H9 (cell line): Measurements from ENCODE around the gene CORIN. TPM values are rescaled to one million over a fixed set of nuclear protein-coding genes. Genes with fewer than 3 reads are reported as not detected.

Source experiments
- DNase-seq: peaks from one replicate; pipeline ENCODE4 v3.0.0-alpha.2; 2017
- H2AFZ ChIP-seq: one replicate; pipeline ENCODE4 v1.6.1; 2013; ENCODE audit warnings: mild to moderate bottlenecking, low read length, control low read depth, moderate library complexity
- H2AK5ac ChIP-seq: 2 replicates; pipeline ENCODE4 v1.6.1; 2013; ENCODE audit warnings: low read length, control low read depth, mixed read lengths; ENCODE audit not compliant: insufficient read length
- H2BK120ac ChIP-seq: one replicate; pipeline ENCODE4 v1.6.1; 2013; ENCODE audit warnings: low read depth, mild to moderate bottlenecking, low read length, control low read depth, inconsistent platforms; ENCODE audit not compliant: poor library complexity, severe bottlenecking
- H2BK12ac ChIP-seq: 2 replicates; pipeline ENCODE4 v1.6.1; 2013; ENCODE audit warnings: low read length, control low read depth, mixed read lengths, low read depth; ENCODE audit not compliant: insufficient read length
- H2BK15ac ChIP-seq: 2 replicates; pipeline ENCODE4 v1.6.1; 2013; ENCODE audit warnings: low read depth, low read length, control low read depth
- H2BK20ac ChIP-seq: one replicate; pipeline ENCODE4 v1.6.1; 2013; ENCODE audit warnings: low read depth, mild to moderate bottlenecking, low read length, control low read depth, inconsistent platforms; ENCODE audit not compliant: poor library complexity, severe bottlenecking
- H2BK5ac ChIP-seq: 2 replicates; pipeline ENCODE4 v1.6.1; 2013; ENCODE audit warnings: low read length, control low read depth, mixed read lengths; ENCODE audit not compliant: insufficient read length
- H3K14ac ChIP-seq: 2 replicates; pipeline ENCODE4 v1.6.1; 2013; ENCODE audit warnings: low read length, control low read depth; ENCODE audit not compliant: insufficient read depth
- H3K18ac ChIP-seq: 2 replicates; pipeline ENCODE4 v1.6.1; 2013; ENCODE audit warnings: low read depth, mild to moderate bottlenecking, mixed read lengths, low read length, control low read depth; ENCODE audit not compliant: insufficient read length
- H3K23ac ChIP-seq: 2 replicates; pipeline ENCODE4 v1.6.1; 2013; ENCODE audit warnings: low read length, control low read depth, mixed read lengths, low read depth; ENCODE audit not compliant: insufficient read length
- H3K23me2 ChIP-seq: 2 replicates; pipeline ENCODE4 v1.6.1; 2013; ENCODE audit warnings: low read depth, mild to moderate bottlenecking, mixed read lengths, low read length, control low read depth; ENCODE audit not compliant: insufficient read length, poor library complexity, severe bottlenecking
- H3K27ac ChIP-seq: 2 replicates; pipeline ENCODE4 v1.5.1; 2013; ENCODE audit warnings: low read length, control low read depth, mixed read lengths, low read depth; ENCODE audit not compliant: insufficient read length
- H3K27me3 ChIP-seq: 2 replicates; pipeline ENCODE4 v1.6.1; 2013; ENCODE audit warnings: low read length, control low read depth, inconsistent platforms; ENCODE audit not compliant: insufficient read depth
- H3K4ac ChIP-seq: 2 replicates; pipeline ENCODE4 v1.6.1; 2013; ENCODE audit warnings: low read depth, mild to moderate bottlenecking, control low read depth, inconsistent platforms, low read length, moderate library complexity
- H3K4me1 ChIP-seq: 2 replicates; pipeline ENCODE4 v1.6.1; 2013; ENCODE audit warnings: low read length, control low read depth, inconsistent platforms; ENCODE audit not compliant: insufficient read depth
- H3K4me2 ChIP-seq: 2 replicates; pipeline ENCODE4 v1.6.1; 2013; ENCODE audit warnings: low read length, control low read depth, mixed read lengths; ENCODE audit not compliant: insufficient read length, insufficient read depth
- H3K56ac ChIP-seq: 2 replicates; pipeline ENCODE4 v1.6.1; 2013; ENCODE audit warnings: low read depth, mild to moderate bottlenecking, mixed read lengths, low read length, control low read depth; ENCODE audit not compliant: insufficient read length
- H3K79me1 ChIP-seq: 2 replicates; pipeline ENCODE4 v1.6.1; 2013; ENCODE audit warnings: low read depth, mild to moderate bottlenecking, moderate library complexity, low read length, control low read depth, inconsistent platforms; ENCODE audit not compliant: insufficient read depth, poor library complexity, severe bottlenecking
- H3K79me2 ChIP-seq: 2 replicates; pipeline ENCODE4 v1.6.1; 2013; ENCODE audit warnings: low read length, control low read depth, inconsistent platforms; ENCODE audit not compliant: insufficient read depth
- H3K9ac ChIP-seq: 2 replicates; pipeline ENCODE4 v1.6.1; 2013; ENCODE audit warnings: low read length, control low read depth, mixed read lengths; ENCODE audit not compliant: insufficient read length; ENCODE audit errors: extremely low read depth
- H3K9me3 ChIP-seq: one replicate; pipeline ENCODE4 v1.6.1; 2013; ENCODE audit warnings: low read depth, low read length, inconsistent platforms; ENCODE audit not compliant: control insufficient read depth
- H3T11ph ChIP-seq: one replicate; pipeline ENCODE4 v1.6.1; 2013; ENCODE audit warnings: mild to moderate bottlenecking, low read length, control low read depth, inconsistent platforms
- H4K20me1 ChIP-seq: one replicate; pipeline ENCODE4 v1.6.1; 2013; ENCODE audit not compliant: control insufficient read depth, insufficient read length, insufficient read depth
- H4K5ac ChIP-seq: 2 replicates; pipeline ENCODE4 v1.6.1; 2013; ENCODE audit warnings: low read depth, mild to moderate bottlenecking, mixed read lengths, low read length, control low read depth; ENCODE audit not compliant: insufficient read length
- H4K8ac ChIP-seq: replicated peaks from 2 replicates; pipeline ENCODE4 v1.6.1; 2013; ENCODE audit warnings: low read length, control low read depth, mixed read lengths, low read depth; ENCODE audit not compliant: insufficient read length
- H4K91ac ChIP-seq: 2 replicates; pipeline ENCODE4 v1.6.1; 2013; ENCODE audit warnings: low read depth, mild to moderate bottlenecking, moderate library complexity, mixed read lengths, low read length, control low read depth; ENCODE audit not compliant: insufficient read length
- H3K27ac Mint-ChIP-seq, 3 experiments: 2 replicates in 2 of 3; 3 replicates in 1 of 3; pipeline ENCODE4 v1.8.0; 2020 to 2021; ENCODE audit warnings: mixed read lengths in 3 of 3, mild to moderate bottlenecking in 1 of 3, moderate library complexity in 1 of 3
- H3K27me3 Mint-ChIP-seq: 2 replicates; pipeline ENCODE4 v1.8.0; 2021; ENCODE audit warnings: low read depth, mild to moderate bottlenecking, moderate library complexity, mixed read lengths
- H3K36me3 Mint-ChIP-seq, 3 experiments: 2 replicates in 2 of 3; 3 replicates in 1 of 3; pipeline ENCODE4 v1.8.0; 2020 to 2021; ENCODE audit warnings: low read depth in 3 of 3, mixed read lengths in 3 of 3; ENCODE audit not compliant: insufficient read depth in 1 of 3
- H3K4me1 Mint-ChIP-seq, 2 experiments: 2 replicates each; pipeline ENCODE4 v1.8.0; 2020; ENCODE audit warnings: mixed read lengths in 2 of 2
- H3K4me3 Mint-ChIP-seq, 2 experiments: 2 replicates in 1 of 2; 3 replicates in 1 of 2; pipeline ENCODE4 v1.8.0; 2020 to 2021; ENCODE audit warnings: mild to moderate bottlenecking in 2 of 2, mixed read lengths in 2 of 2, moderate library complexity in 1 of 2
- H3K9me3 Mint-ChIP-seq, 2 experiments: 2 replicates in 1 of 2; 3 replicates in 1 of 2; pipeline ENCODE4 v1.8.0; 2020; ENCODE audit warnings: mild to moderate bottlenecking in 2 of 2, mixed read lengths in 2 of 2, moderate library complexity in 1 of 2
- WGBS: extraction: QIAGEN DNeasy Blood & Tissue Kit; methylation state at CpG from one replicate; pipeline ENCODE4 v1.1.7; 2013; ENCODE audit warnings: missing lambda C conversion rate, low lambda C conversion rate, mixed read lengths; ENCODE audit not compliant: insufficient read length; ENCODE audit errors: extremely low coverage; 5-methylcytosine and 5-hydroxymethylcytosine counted together
- total RNA-seq: library from RNA; stranded (reverse); gene quantifications from 2 replicates; pipeline ENCODE4 v1.2.1, GENCODE V29; 2021
- TF ChIP-seq, protein P1 (sequence below): fragments of 200-600 bp; sonication (generic); conservative IDR thresholded peaks from 3 replicates; pipeline ENCODE4 v1.8.0; 2021; ENCODE audit warnings: antibody characterized with exemption, mild to moderate bottlenecking

The CORIN gene
- total RNA-seq, 1 experiment from 2014 or later: 0.39 TPM

GRCh38 chr4:47776353-47776752, 61.5 kb downstream of the CORIN start:
- H4K8ac ChIP-seq: no peak overlapping the region
- H4K20me1 ChIP-seq: no peaks in the 10 kb centered on the region
- no peak for DNase-seq
- no peaks in the 10 kb centered on the region for H3K79me1 ChIP-seq
- no peaks in the 10 kb centered on the region for H3K79me2 ChIP-seq
- H3K27me3 ChIP-seq: no peaks in the 10 kb centered on the region
- H3K14ac ChIP-seq: no peak overlapping the region
- no peaks in the 10 kb centered on the region for H3K27me3 Mint-ChIP-seq
- H2AK5ac ChIP-seq: no peak overlapping the region
- H3K4me1 Mint-ChIP-seq: peaks cover 4% of the 10 kb centered on the region in 2 experiments
- no peaks in the 10 kb centered on the region; a peak in 1 of 5 replicates for H3K9me3 Mint-ChIP-seq
- H3T11ph ChIP-seq: no peak overlapping the region
- no peak overlapping the region for H2AFZ ChIP-seq
- H3K56ac ChIP-seq: no peak overlapping the region
- H2BK120ac ChIP-seq: no peak overlapping the region
- no peak overlapping the region for H3K4me2 ChIP-seq
- no peak overlapping the region for H2BK20ac ChIP-seq
- WGBS: no CpG with 5 or more reads among the region's 2 CpGs
- no peak overlapping the region for H3K4me3 Mint-ChIP-seq
- no peak overlapping the region for H3K4ac ChIP-seq
- no peak overlapping the region for H3K18ac ChIP-seq
- H2BK5ac ChIP-seq: no peak overlapping the region
- H2BK15ac ChIP-seq: no peak overlapping the region
- H3K27ac Mint-ChIP-seq: no peak overlapping the region
- H4K5ac ChIP-seq: no peak overlapping the region
- no peak overlapping the region for H3K27ac ChIP-seq
- H2BK12ac ChIP-seq: no peak overlapping the region
- H3K4me1 ChIP-seq: no peaks in the 10 kb centered on the region
- no peak overlapping the region for H3K23ac ChIP-seq
- H4K91ac ChIP-seq: no peak overlapping the region
- H3K36me3 Mint-ChIP-seq: no peaks in the 10 kb centered on the region
- no peaks in the 10 kb centered on the region for H3K23me2 ChIP-seq
- H3K9me3 ChIP-seq: no peaks in the 10 kb centered on the region
- TF ChIP-seq, protein P1, sequence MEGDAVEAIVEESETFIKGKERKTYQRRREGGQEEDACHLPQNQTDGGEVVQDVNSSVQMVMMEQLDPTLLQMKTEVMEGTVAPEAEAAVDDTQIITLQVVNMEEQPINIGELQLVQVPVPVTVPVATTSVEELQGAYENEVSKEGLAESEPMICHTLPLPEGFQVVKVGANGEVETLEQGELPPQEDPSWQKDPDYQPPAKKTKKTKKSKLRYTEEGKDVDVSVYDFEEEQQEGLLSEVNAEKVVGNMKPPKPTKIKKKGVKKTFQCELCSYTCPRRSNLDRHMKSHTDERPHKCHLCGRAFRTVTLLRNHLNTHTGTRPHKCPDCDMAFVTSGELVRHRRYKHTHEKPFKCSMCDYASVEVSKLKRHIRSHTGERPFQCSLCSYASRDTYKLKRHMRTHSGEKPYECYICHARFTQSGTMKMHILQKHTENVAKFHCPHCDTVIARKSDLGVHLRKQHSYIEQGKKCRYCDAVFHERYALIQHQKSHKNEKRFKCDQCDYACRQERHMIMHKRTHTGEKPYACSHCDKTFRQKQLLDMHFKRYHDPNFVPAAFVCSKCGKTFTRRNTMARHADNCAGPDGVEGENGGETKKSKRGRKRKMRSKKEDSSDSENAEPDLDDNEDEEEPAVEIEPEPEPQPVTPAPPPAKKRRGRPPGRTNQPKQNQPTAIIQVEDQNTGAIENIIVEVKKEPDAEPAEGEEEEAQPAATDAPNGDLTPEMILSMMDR: no peak
- no peak overlapping the region for H3K9ac ChIP-seq
